ENCODE data around the gene SMARCA5. TPM values are rescaled to one million over a fixed set of nuclear protein-coding genes. Genes with fewer than 3 reads are reported as not detected.
A peak's percentile ranks its signal among the peaks of the same experiment; 100 is the strongest.
"Not testable (repeated sequence)": the region's sequence is repeated elsewhere in the genome, so short reads cannot be mapped to it uniquely, and the experiment has no call there.

Gene SMARCA5
- total RNA-seq, 1 donor from 2014 or later, result 36.0 TPM

DNA sequence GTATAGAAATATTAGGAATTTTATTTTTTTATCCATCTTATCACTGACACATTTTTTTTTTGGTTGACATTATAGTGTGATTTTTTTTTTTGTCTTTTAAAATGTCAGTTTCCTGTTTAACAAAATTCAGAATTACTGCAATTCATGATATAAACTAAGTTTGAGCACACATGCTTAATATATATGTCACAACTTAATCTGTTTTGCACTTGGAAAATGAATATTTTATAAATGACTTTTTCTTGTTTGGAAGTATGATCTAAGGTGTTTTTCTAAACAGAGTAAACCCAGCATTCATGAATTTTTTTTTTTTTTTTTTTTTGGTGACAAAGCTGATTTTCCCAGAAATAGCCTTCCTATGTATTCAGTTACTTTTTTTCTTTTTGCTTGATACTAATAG lies 2.4 kb downstream of the SMARCA5 start:
- no peaks in the 10 kb centered on the region for H3K27me3 ChIP-seq (ENCODE audit: low read depth)
- TF ChIP-seq, protein P1, sequence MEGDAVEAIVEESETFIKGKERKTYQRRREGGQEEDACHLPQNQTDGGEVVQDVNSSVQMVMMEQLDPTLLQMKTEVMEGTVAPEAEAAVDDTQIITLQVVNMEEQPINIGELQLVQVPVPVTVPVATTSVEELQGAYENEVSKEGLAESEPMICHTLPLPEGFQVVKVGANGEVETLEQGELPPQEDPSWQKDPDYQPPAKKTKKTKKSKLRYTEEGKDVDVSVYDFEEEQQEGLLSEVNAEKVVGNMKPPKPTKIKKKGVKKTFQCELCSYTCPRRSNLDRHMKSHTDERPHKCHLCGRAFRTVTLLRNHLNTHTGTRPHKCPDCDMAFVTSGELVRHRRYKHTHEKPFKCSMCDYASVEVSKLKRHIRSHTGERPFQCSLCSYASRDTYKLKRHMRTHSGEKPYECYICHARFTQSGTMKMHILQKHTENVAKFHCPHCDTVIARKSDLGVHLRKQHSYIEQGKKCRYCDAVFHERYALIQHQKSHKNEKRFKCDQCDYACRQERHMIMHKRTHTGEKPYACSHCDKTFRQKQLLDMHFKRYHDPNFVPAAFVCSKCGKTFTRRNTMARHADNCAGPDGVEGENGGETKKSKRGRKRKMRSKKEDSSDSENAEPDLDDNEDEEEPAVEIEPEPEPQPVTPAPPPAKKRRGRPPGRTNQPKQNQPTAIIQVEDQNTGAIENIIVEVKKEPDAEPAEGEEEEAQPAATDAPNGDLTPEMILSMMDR (IDR thresholded peaks at IDR 0.05; ENCODE audit: borderline replicate concordance), result no peak
- H3K4me1 ChIP-seq, result peaks cover 79% of the 10 kb centered on the region
- no peak for DNase-seq
- H3K4me3 ChIP-seq, result peak overlapping the region; percentile 92
- peak overlapping the region; percentile 98 for H3K27ac ChIP-seq (replicated peaks)
- peaks cover 36% of the 10 kb centered on the region for H3K36me3 ChIP-seq
- intact Hi-C loops (cut with micrococcal nuclease), result no loop called here
- no peaks in the 10 kb centered on the region for H3K9me3 ChIP-seq (replicated peaks)

- peaks cover 54% of the 10 kb centered on the region for H3K36me3 ChIP-seq
- TF ChIP-seq, protein P1 (IDR thresholded peaks at IDR 0.05; ENCODE audit: borderline replicate concordance), result no peak
These were observed 4.3 kb downstream of the SMARCA5 start for GRCh38 chr4:143517764-143518163.

DNA sequence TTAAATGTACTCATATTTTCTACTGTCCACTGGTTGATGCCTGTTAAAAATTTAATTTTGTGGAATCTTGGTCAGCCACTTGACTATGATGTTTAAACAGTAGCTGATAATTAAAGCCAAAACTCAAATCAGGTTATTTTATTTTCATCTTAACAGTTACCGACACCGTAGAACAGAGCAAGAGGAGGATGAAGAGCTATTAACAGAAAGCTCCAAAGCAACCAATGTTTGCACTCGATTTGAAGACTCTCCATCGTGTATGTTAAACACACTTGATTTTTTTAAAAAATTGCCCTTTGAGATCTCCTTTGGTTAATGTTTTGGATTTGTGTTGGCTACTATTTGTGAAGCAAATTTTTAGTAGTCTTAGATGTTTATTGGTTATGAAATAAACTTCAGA lies 10.7 kb downstream of the SMARCA5 start:
- intact Hi-C loops (cut with micrococcal nuclease), result no loop called here
- Histone ChIP-seq H3K27me3 (ENCODE audit: low read depth) (no peaks in the 10 kb centered on the region), H3K4me1 (peaks cover 56% of the 10 kb centered on the region), H3K9me3 (replicated peaks) (no peaks in the 10 kb centered on the region), H3K4me3 (no peak overlapping the region), H3K27ac (replicated peaks) (no peak overlapping the region), H3K36me3 (peaks cover 94% of the 10 kb centered on the region)
- TF ChIP-seq, protein P1 (IDR thresholded peaks at IDR 0.05; ENCODE audit: borderline replicate concordance), result no peak
- no peak for DNase-seq

More at GRCh38 chr4:143517764-143518163, 4.3 kb downstream of the SMARCA5 start:
- Histone ChIP-seq H3K4me1 (peaks cover 94% of the 10 kb centered on the region), H3K9me3 (replicated peaks) (no peaks in the 10 kb centered on the region), H3K27ac (replicated peaks) (peak overlapping the region; percentile 6), H3K4me3 (no peak overlapping the region), H3K27me3 (ENCODE audit: low read depth) (no peaks in the 10 kb centered on the region)
- no peak for DNase-seq
- intact Hi-C loops (cut with micrococcal nuclease), result no loop called here

GRCh38 chr4:143528046-143528445 lies 14.5 kb downstream of the SMARCA5 start:
- H3K4me1 ChIP-seq, result peaks cover 33% of the 10 kb centered on the region
- H3K9me3 ChIP-seq (replicated peaks); H3K27ac ChIP-seq (replicated peaks); intact Hi-C loops (cut with micrococcal nuclease); DNase-seq; H3K4me3 ChIP-seq; H3K27me3 ChIP-seq (ENCODE audit: low read depth): not testable (repeated sequence)
- peaks cover 95% of the 10 kb centered on the region for H3K36me3 ChIP-seq

DNA sequence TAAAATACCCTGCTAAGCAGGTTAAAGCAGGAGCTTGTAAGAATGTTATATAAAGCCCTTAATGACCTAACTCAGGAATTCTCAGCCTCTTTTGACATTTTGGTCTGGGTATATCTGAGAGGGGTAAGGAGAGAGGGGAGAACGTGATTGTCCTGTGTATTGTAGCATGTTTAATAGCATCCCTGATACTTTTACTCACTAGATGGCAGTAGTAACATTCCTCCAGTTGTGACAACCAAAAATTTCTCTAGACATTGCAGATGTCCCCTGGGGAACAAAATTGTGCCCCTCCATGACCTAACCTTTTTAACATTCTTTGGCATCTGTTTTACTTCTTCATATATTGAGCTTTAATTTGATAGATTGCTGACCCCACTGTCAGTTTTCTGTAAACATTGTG lies 17.9 kb downstream of the SMARCA5 start:
- TF ChIP-seq, protein P1 (IDR thresholded peaks at IDR 0.05; ENCODE audit: borderline replicate concordance), result peak; percentile 49
- DNase-seq, result no peak
- Histone ChIP-seq H3K27ac (replicated peaks) (no peak overlapping the region), H3K4me3 (no peak overlapping the region), H3K36me3 (peaks cover 97% of the 10 kb centered on the region), H3K4me1 (peaks cover 16% of the 10 kb centered on the region), H3K9me3 (replicated peaks) (no peaks in the 10 kb centered on the region), H3K27me3 (ENCODE audit: low read depth) (no peaks in the 10 kb centered on the region)
- intact Hi-C loops (cut with micrococcal nuclease), result no loop called here

DNA sequence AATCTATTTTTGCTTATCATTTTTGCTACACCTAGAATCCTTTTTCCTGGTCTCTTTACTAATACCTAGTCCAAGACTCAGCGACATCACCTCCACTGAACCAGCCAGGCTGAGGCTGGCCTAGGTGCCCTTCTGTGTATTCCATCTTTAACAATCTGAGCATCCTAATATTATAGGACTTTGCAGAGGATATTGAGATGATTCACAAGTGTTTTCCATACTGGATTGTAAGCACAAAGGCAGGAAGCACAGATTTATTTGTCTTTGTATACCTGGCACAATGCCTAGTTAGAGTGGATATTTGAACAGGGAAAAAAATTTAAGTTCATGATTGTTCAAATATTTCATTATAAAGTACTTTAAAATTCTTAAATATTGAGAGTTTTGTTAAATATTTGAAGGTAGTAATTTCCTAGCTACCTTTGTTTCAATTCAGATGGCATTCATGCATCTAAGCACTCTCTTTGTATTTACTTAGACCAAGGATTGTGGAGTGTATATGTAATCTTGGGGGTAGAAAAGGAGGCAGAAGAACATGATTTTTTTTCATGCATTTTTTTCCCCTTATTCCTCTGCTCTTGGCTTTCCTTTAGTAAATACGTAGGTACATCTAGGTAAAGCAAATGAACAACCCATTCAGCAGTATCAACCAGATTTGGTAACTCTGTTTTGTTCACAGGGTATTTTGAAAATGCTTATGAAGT lies 18.4 kb downstream of the SMARCA5 start:
- intact Hi-C loops (cut with micrococcal nuclease), result no loop called here
- Histone ChIP-seq H3K27ac (replicated peaks) (no peak overlapping the region), H3K9me3 (replicated peaks) (no peaks in the 10 kb centered on the region), H3K27me3 (ENCODE audit: low read depth) (no peaks in the 10 kb centered on the region), H3K4me3 (no peak overlapping the region), H3K36me3 (peaks cover 97% of the 10 kb centered on the region), H3K4me1 (peaks cover 16% of the 10 kb centered on the region)
- TF ChIP-seq, protein P1 (IDR thresholded peaks at IDR 0.05; ENCODE audit: borderline replicate concordance), result no peak
- no peak for DNase-seq
